ENCODE results near the gene LHX3. TPM values are rescaled to one million over a fixed set of nuclear protein-coding genes. Genes with fewer than 3 reads are reported as not detected.
A peak's percentile ranks its signal among the peaks of the same experiment; 100 is the strongest.

LHX3 gene
- polyA plus RNA-seq, 1 donor from 2014 or later = not detected

DNA sequence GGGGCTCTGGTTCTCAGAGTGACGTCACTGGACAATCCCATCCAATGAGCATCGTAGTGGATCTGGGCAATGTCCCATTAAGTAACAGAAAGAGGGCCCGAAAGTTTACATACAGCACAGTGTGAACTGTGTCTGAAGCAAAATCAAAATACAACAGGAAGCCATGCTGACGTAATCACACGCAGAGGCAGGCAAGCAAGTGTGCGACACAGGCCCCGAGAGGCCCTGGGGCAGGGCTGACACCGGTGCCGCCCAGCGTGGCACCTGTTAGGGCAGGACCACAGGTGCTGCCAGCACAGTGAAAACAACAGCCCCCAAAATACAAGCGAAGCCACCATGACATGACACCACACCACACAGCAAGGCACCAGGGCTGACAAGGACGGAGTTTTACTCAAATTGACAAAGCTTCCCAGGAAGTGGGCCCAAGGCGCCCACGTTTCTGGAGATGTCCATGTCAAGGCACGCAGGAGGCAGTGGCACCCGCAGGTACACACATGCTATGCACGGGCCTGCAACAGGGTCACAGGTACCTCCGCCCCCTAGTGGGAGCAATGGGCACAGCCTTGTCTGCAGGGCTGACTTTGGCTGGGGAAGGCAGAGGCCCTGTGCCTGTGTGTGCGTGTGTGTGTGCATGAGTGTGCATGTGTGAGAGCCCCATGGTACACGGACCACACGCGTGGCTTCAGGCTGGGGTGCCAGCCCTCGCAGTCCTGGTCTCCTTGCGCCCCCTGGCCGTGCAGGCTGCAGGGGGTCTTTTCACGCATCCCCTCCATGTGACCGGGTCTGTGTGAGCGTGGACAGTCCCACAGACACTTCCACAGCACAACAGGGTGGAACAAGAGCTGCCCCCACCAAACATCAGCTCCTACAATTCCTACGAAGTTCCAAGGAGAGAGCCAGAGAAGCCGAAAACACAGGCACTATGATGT lies 21.1 kb upstream of the LHX3 start:
- no peaks in the 10 kb centered on the region for H3K9me3 ChIP-seq (ENCODE audit: low read length)
- no peak overlapping the region for H3K4me3 ChIP-seq (ENCODE audit: low read length)
- no peak overlapping the region for H2AFZ ChIP-seq (ENCODE audit: low read depth, low read length)
- H3K36me3 ChIP-seq (ENCODE audit: insufficient read depth, low read length) = no peaks in the 10 kb centered on the region
- H3K9me2 ChIP-seq (ENCODE audit: insufficient read depth, low read length) = no peaks in the 10 kb centered on the region
- no peak overlapping the region for H3K27ac ChIP-seq (ENCODE audit: low read length)
- no peak overlapping the region for H3K9ac ChIP-seq (ENCODE audit: low read length)
- H3K79me2 ChIP-seq (replicated peaks; ENCODE audit: insufficient read depth, low read length) = no peaks in the 10 kb centered on the region
- TF ChIP-seq, protein P1, sequence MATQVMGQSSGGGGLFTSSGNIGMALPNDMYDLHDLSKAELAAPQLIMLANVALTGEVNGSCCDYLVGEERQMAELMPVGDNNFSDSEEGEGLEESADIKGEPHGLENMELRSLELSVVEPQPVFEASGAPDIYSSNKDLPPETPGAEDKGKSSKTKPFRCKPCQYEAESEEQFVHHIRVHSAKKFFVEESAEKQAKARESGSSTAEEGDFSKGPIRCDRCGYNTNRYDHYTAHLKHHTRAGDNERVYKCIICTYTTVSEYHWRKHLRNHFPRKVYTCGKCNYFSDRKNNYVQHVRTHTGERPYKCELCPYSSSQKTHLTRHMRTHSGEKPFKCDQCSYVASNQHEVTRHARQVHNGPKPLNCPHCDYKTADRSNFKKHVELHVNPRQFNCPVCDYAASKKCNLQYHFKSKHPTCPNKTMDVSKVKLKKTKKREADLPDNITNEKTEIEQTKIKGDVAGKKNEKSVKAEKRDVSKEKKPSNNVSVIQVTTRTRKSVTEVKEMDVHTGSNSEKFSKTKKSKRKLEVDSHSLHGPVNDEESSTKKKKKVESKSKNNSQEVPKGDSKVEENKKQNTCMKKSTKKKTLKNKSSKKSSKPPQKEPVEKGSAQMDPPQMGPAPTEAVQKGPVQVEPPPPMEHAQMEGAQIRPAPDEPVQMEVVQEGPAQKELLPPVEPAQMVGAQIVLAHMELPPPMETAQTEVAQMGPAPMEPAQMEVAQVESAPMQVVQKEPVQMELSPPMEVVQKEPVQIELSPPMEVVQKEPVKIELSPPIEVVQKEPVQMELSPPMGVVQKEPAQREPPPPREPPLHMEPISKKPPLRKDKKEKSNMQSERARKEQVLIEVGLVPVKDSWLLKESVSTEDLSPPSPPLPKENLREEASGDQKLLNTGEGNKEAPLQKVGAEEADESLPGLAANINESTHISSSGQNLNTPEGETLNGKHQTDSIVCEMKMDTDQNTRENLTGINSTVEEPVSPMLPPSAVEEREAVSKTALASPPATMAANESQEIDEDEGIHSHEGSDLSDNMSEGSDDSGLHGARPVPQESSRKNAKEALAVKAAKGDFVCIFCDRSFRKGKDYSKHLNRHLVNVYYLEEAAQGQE (IDR thresholded peaks at IDR 0.05; ENCODE audit: borderline replicate concordance) = no peak
- TF ChIP-seq RAD21 (conservative IDR thresholded peaks at IDR 0.05) (peak; percentile 54), EP300 (conservative IDR thresholded peaks at IDR 0.05; ENCODE audit: poor library complexity, severe bottlenecking) (no peak), TAF1 (IDR thresholded peaks at IDR 0.05; ENCODE audit: low read depth) (no peak), MXI1 (conservative IDR thresholded peaks at IDR 0.05; ENCODE audit: poor library complexity, severe bottlenecking) (no peak), POLR2AphosphoS5 (IDR thresholded peaks at IDR 0.05) (no peak), EZH2 (IDR thresholded peaks at IDR 0.05; ENCODE audit: borderline replicate concordance, insufficient read depth, low read length, poor library complexity, severe bottlenecking) (no peak), SMC3 (conservative IDR thresholded peaks at IDR 0.05; ENCODE audit: poor library complexity) (peak; percentile 62)
- TF ChIP-seq, protein P2, sequence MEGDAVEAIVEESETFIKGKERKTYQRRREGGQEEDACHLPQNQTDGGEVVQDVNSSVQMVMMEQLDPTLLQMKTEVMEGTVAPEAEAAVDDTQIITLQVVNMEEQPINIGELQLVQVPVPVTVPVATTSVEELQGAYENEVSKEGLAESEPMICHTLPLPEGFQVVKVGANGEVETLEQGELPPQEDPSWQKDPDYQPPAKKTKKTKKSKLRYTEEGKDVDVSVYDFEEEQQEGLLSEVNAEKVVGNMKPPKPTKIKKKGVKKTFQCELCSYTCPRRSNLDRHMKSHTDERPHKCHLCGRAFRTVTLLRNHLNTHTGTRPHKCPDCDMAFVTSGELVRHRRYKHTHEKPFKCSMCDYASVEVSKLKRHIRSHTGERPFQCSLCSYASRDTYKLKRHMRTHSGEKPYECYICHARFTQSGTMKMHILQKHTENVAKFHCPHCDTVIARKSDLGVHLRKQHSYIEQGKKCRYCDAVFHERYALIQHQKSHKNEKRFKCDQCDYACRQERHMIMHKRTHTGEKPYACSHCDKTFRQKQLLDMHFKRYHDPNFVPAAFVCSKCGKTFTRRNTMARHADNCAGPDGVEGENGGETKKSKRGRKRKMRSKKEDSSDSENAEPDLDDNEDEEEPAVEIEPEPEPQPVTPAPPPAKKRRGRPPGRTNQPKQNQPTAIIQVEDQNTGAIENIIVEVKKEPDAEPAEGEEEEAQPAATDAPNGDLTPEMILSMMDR (IDR thresholded peaks at IDR 0.05; ENCODE audit: poor library complexity, severe bottlenecking) = peak; percentile 74
- no peaks in the 10 kb centered on the region for H3K27me3 ChIP-seq (ENCODE audit: insufficient read depth, low read depth, low read length)
- H4K20me1 ChIP-seq (ENCODE audit: insufficient read depth) = no peaks in the 10 kb centered on the region
- H3K4me2 ChIP-seq (ENCODE audit: low read length) = no peak overlapping the region
- no peaks in the 10 kb centered on the region for H3F3A ChIP-seq (ENCODE audit: insufficient read depth, low read length, poor library complexity, severe bottlenecking)

DNA sequence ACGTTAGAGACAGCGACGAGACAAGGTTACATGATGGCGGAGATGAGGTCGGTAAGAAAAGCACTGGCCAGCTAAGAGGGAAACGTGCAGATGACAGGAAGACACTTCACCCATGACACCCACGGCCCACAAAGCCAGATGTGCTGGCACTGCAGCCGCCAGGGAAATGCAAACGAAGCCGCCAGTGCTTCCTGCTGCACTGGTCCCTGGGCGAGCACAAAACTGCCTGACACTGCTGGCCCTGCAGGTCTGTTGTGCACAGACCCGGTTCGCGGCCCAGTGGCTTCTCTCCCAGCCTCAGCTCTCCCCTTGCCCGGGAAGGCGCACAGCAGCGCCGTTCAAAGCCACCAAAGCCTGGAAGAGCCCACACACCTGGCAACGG lies 20.4 kb upstream of the LHX3 start:
- Histone ChIP-seq H2AFZ (ENCODE audit: low read depth, low read length) (no peak overlapping the region), H3K9ac (ENCODE audit: low read length) (no peak overlapping the region), H3K79me2 (replicated peaks; ENCODE audit: insufficient read depth, low read length) (no peaks in the 10 kb centered on the region), H4K20me1 (ENCODE audit: insufficient read depth) (no peaks in the 10 kb centered on the region), H3K4me3 (ENCODE audit: low read length) (no peak overlapping the region), H3K27ac (ENCODE audit: low read length) (no peak overlapping the region), H3K9me2 (ENCODE audit: insufficient read depth, low read length) (no peaks in the 10 kb centered on the region), H3K9me3 (ENCODE audit: low read length) (no peaks in the 10 kb centered on the region), H3K36me3 (ENCODE audit: insufficient read depth, low read length) (no peaks in the 10 kb centered on the region), H3K27me3 (ENCODE audit: insufficient read depth, low read depth, low read length) (no peaks in the 10 kb centered on the region), H3K4me2 (ENCODE audit: low read length) (no peak overlapping the region), H3F3A (ENCODE audit: insufficient read depth, low read length, poor library complexity, severe bottlenecking) (no peaks in the 10 kb centered on the region)
- no peak for TF ChIP-seq EZH2 (IDR thresholded peaks at IDR 0.05; ENCODE audit: borderline replicate concordance, insufficient read depth, low read length, poor library complexity, severe bottlenecking)
- TF ChIP-seq SMC3 (conservative IDR thresholded peaks at IDR 0.05; ENCODE audit: poor library complexity) = no peak
